ENCODE measurements around the gene APOC3. TPM values are rescaled to one million over a fixed set of nuclear protein-coding genes. Genes with fewer than 3 reads are reported as not detected.

The APOC3 gene
- total and polyA plus RNA-seq, 2 of the 4 experiments (the other 2 are of a cell fraction) = not detected

DNA sequence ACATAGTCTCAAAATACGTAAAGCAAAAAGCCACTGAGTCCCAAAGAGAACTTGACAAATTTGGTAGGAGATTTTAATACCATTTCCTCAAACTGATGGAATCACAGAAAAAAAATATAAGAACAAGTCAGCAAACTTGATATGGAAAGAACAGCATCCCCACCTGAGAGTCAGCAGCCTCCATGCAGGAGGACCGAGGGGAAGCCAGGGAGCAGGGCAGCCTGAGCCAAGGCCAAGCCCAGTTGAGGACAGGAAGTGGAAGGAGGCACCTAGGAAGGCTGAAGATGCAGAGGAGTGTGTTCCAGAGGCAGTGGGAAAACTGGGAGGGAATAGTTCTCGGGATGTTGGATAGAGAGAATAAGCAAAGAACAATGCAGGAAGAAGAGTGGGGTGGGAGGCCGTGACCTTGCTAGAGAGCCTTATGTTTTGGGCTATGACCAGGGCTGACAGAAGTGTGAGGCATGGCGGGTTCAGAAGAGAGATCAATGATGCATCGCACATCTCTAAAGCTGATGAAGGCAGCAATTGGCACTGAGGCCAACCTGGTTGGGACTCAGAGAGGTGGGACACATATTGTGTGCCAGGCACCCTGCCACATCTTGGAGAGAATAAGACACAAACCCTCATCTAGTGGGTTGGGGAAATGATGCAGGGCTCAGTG is 22.0 kb upstream of the APOC3 start:
- no peak overlapping the region for H4K5ac ChIP-seq (ENCODE audit: low read depth, low read length)
- WGBS, 2 experiments (ENCODE audit: extremely low coverage in 2 of 2, insufficient read length in 1 of 2) = 70% methylated on average over 2 of the region's 6 CpGs; no CpG with 5 or more reads in 1 of the 2 experiments

More for the DNA sequence above, 22.0 kb upstream of the APOC3 start:
- Histone ChIP-seq H3K9me3 (ENCODE audit: control insufficient read depth, insufficient read depth, low read length) (no peaks in the 10 kb centered on the region), H2AK5ac (ENCODE audit: low read depth, low read length) (no peak overlapping the region), H3K14ac (replicated peaks; ENCODE audit: low read depth, low read length) (no peak overlapping the region), H4K91ac (ENCODE audit: insufficient read depth, low read depth, low read length) (no peak overlapping the region), H4K8ac (ENCODE audit: low read depth in 2 of 2, low read length in 2 of 2) (no peak overlapping the region), H3K4me1 (ENCODE audit: control insufficient read depth, insufficient read depth, low read length) (no peaks in the 10 kb centered on the region), H2BK20ac (ENCODE audit: low read depth, low read length) (no peak overlapping the region), H3K18ac (ENCODE audit: low read depth, low read length) (no peak overlapping the region), H3K9ac (ENCODE audit: low read depth, low read length) (no peak overlapping the region), H2BK120ac (ENCODE audit: low read depth, low read length) (no peak overlapping the region), H3K27me3 (ENCODE audit: control insufficient read depth, insufficient read depth, low read length) (peaks cover 8% of the 10 kb centered on the region), H3K56ac (ENCODE audit: extremely low read depth, insufficient read depth, low read length) (no peak overlapping the region), H4K20me1 (ENCODE audit: insufficient read depth, low read length) (no peaks in the 10 kb centered on the region), H3K79me1 (ENCODE audit: low read depth in 1 of 2, low read length in 2 of 2) (no peaks in the 10 kb centered on the region), H3K23ac (ENCODE audit: low read depth, low read length) (no peak overlapping the region), H2BK5ac (ENCODE audit: low read depth, low read length, poor library complexity, severe bottlenecking) (no peak overlapping the region), H3K4me2 (ENCODE audit: low read depth, low read length) (no peak overlapping the region), H2AFZ (replicated peaks; ENCODE audit: low read length, poor library complexity) (no peak overlapping the region), H2AK9ac (replicated peaks; ENCODE audit: low read depth, low read length, poor library complexity) (no peak overlapping the region), H3K27ac (ENCODE audit: insufficient read depth, low read length) (no peak overlapping the region), H3K9me1 (ENCODE audit: insufficient read depth, low read length) (no peaks in the 10 kb centered on the region), H3K4me3 (ENCODE audit: insufficient read depth, low read depth, low read length) (no peak overlapping the region), H2BK15ac (ENCODE audit: low read depth, low read length) (no peak overlapping the region), H3K36me3 (ENCODE audit: control insufficient read depth, insufficient read depth, low read length) (no peaks in the 10 kb centered on the region), H3K4ac (ENCODE audit: low read depth, low read length) (no peak overlapping the region)
- in situ Hi-C loops (cut with MboI; ENCODE audit: low sequenced_read_pairs) (no loop called here), intact Hi-C loops (cut with micrococcal nuclease) (loop anchor here (1.0 kb wide), 1 partner anchor 11 kb away; no protein-coding TSS in a partner anchor), dilution Hi-C loops (cut with HindIII; ENCODE audit: low sequenced_read_pairs, unreplicated experiment) (no loop called here)
- TF ChIP-seq, protein P1, sequence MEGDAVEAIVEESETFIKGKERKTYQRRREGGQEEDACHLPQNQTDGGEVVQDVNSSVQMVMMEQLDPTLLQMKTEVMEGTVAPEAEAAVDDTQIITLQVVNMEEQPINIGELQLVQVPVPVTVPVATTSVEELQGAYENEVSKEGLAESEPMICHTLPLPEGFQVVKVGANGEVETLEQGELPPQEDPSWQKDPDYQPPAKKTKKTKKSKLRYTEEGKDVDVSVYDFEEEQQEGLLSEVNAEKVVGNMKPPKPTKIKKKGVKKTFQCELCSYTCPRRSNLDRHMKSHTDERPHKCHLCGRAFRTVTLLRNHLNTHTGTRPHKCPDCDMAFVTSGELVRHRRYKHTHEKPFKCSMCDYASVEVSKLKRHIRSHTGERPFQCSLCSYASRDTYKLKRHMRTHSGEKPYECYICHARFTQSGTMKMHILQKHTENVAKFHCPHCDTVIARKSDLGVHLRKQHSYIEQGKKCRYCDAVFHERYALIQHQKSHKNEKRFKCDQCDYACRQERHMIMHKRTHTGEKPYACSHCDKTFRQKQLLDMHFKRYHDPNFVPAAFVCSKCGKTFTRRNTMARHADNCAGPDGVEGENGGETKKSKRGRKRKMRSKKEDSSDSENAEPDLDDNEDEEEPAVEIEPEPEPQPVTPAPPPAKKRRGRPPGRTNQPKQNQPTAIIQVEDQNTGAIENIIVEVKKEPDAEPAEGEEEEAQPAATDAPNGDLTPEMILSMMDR (conservative IDR thresholded peaks at IDR 0.05; ENCODE audit: low read depth, low read length) = no peak
- TF ChIP-seq RFX5 (IDR thresholded peaks at IDR 0.05; ENCODE audit: low read depth, low read length) = no peak
- TF ChIP-seq NFE2L2 (IDR thresholded peaks at IDR 0.05; ENCODE audit: low read depth, low read length) = no peak
- TF ChIP-seq, protein P2, sequence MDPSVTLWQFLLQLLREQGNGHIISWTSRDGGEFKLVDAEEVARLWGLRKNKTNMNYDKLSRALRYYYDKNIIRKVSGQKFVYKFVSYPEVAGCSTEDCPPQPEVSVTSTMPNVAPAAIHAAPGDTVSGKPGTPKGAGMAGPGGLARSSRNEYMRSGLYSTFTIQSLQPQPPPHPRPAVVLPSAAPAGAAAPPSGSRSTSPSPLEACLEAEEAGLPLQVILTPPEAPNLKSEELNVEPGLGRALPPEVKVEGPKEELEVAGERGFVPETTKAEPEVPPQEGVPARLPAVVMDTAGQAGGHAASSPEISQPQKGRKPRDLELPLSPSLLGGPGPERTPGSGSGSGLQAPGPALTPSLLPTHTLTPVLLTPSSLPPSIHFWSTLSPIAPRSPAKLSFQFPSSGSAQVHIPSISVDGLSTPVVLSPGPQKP (IDR thresholded peaks at IDR 0.05; ENCODE audit: borderline replicate concordance, low read depth, low read length) = no peak
- TF ChIP-seq MXI1 (IDR thresholded peaks at IDR 0.05; ENCODE audit: borderline replicate concordance, low read depth, low read length) = no peak
- no peak for TF ChIP-seq FOS (IDR thresholded peaks at IDR 0.05; ENCODE audit: low read depth, low read length)
- ATAC-seq (ENCODE audit: low read depth) = no peak
- no TSS peak for BruUV-seq (replicated peaks)
- DNase-seq = no peak
- CTCF ChIA-PET = interaction anchor here (0.6 kb wide), 1 partner anchor 171 kb away, joined by 3 read pairs; no protein-coding TSS in a partner anchor
- POLR2A ChIA-PET (ENCODE audit: unreplicated experiment) = no interaction called here
